OCI-LY7 (cell line): ENCODE results near the gene CFB.

ENCODE experiments used
- EZH2phosphoT487 ChIP-seq: fragments of 200-600 bp; sonication (generic); IDR thresholded peaks from 2 replicates; pipeline ENCODE4 v1.6.1; 2018; ENCODE audit warnings: low read depth, borderline replicate concordance, mild to moderate bottlenecking, mixed run types, antibody characterized with exemption, low read length, moderate library complexity, mixed read lengths
- TF ChIP-seq, protein P1 (sequence below): fragments of 200-600 bp; sonication (generic); conservative IDR thresholded peaks from 2 replicates; pipeline ENCODE4 v1.5.1; 2014; ENCODE audit warnings: mild to moderate bottlenecking, antibody characterized with exemption, low read length, moderate library complexity, mixed read lengths

DNA sequence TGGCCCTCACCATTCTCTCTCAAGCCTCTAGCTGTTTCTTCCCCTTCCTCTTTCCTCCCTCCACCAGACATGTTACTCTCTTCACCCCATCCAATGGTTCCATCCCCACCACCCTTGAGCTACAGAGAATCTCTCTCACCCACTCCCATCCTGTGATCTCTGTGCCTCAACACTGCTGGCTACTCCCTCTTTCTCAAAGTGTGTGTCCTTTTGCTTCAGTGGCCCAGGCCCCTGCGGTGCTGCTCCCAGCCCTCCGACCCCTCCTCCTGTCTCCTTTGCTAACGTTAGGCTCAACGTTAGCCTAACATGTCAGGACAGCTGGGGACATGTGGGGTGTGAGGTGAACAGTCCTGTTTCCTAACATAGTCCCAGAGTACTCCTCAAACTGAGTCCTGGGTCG lies 7.0 kb downstream of the CFB start:
- TF ChIP-seq, protein P1, sequence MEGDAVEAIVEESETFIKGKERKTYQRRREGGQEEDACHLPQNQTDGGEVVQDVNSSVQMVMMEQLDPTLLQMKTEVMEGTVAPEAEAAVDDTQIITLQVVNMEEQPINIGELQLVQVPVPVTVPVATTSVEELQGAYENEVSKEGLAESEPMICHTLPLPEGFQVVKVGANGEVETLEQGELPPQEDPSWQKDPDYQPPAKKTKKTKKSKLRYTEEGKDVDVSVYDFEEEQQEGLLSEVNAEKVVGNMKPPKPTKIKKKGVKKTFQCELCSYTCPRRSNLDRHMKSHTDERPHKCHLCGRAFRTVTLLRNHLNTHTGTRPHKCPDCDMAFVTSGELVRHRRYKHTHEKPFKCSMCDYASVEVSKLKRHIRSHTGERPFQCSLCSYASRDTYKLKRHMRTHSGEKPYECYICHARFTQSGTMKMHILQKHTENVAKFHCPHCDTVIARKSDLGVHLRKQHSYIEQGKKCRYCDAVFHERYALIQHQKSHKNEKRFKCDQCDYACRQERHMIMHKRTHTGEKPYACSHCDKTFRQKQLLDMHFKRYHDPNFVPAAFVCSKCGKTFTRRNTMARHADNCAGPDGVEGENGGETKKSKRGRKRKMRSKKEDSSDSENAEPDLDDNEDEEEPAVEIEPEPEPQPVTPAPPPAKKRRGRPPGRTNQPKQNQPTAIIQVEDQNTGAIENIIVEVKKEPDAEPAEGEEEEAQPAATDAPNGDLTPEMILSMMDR: no peak
- no peak for TF ChIP-seq EZH2phosphoT487
